ENCODE measurements around the gene CUL7.
"Not testable (repeated sequence)": the region's sequence is repeated elsewhere in the genome, so short reads cannot be mapped to it uniquely, and the experiment has no call there.

CUL7 gene

GRCh38 chr6:43041475-43041874 is 12.2 kb downstream of the CUL7 start:
- not testable (repeated sequence) for DNase-seq

DNA sequence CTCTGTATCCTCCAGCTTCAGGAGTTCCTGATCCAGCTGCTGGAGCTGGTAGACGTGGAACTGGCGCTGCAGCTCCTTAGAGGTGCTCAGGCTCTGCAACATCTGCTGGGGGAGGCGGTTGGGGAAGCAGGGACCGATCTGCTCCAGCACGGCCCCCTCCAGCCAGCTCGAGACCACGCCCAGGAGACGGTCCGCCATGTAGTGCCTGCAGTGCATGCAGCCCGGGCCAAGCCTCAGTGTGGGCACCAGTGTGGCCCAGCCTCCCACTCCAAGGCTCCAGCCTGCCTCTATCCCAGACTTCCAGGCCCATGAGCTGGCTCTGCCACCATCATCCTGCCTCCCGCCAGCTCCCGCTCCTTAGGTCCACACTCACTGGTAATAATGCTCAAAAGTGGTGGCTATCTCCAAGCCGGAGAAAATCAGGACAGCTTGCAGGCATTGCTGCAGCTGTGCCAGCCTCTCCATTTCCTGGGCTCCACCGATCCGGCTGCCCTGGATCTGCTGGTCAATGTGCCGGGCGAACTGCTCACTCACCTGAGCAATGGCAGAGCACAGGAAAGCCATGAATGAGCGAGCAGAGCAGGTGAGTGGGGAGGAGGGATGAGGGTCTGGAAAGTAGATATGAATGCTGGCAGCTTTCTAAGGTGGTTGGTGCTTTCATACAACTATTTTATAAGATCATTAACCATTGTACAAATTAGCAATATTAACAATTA is 13.0 kb downstream of the CUL7 start:
- no peak for DNase-seq

GRCh38 chr6:43038727-43039126 is 14.9 kb downstream of the CUL7 start:
- DNase-seq: no peak

- DNase-seq: no peak
These were observed 15.9 kb downstream of the CUL7 start for GRCh38 chr6:43037706-43038105.

DNA sequence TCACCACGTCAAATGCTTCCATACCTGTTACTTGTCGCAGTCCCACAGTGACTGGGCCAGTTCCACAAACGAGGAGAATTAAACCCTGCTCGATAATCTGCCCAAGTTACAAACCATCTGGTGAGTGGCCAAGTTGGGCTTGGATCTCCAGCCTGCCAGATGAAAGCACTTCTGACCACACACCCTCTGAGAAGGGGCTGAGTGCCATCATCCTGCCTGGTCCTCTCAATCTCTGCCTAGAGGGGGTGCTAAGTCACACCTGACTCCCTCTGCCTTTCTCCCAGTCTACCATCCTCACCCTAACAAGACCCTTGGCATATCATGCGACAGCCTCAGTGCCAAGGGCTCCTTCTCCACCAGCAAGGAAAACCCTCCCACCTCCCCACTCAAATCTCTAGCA is 16.5 kb downstream of the CUL7 start:
- DNase-seq: no peak

DNA sequence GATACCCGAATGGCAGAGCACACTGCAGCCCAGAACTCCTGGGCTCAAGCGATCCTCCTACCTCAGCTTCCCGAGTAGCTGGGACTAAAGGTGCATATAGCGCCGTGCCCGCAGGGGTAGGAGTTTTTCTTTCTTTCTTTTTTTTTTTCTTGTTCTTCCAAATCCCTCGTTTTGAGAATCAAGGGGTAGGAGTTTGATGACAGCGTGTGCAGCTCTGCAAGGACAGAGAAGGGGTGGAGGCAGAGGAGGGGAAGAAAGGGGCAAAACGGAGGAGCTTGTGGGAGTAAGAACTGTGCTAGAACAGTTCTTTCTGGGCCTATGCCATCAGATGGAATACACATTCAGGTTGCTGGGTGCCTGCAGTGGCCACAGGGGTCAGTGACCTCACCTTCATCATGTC is 16.9 kb downstream of the CUL7 start:
- DNase-seq: no peak

DNA sequence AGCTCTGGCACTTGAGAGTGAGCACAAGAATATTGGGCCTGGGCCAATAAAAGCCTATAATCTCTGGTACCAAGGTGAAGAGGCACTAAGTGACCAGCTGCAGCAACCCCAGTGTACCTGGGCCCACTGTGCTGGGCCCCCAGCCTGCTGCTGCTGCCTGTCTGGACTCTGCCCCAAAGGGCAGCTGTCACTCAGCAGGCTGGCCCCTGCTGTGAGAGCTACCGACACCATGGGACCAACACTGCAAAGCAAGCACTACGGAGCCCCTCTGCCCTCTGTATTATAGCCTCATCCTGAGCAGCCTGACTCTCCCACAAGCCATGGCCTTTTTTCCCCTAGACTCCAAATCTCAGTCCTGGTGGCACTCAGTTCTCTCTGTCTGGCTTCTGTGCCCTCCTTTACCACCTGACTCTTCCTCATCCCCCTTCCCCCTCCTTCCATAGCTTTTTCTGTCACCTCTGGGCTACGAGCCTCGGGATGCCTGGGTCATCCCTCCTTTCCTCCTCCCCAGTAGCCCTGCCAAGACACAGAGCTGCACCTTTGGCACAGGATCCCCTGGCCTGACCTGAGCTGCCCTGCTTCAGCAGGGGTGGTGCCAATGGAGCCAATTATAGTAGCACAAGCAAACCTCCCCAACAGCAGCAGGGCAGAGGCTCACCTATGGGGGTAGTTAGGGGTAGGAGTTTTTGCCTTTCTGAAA is 18.0 kb downstream of the CUL7 start:
- no peak for DNase-seq

DNA sequence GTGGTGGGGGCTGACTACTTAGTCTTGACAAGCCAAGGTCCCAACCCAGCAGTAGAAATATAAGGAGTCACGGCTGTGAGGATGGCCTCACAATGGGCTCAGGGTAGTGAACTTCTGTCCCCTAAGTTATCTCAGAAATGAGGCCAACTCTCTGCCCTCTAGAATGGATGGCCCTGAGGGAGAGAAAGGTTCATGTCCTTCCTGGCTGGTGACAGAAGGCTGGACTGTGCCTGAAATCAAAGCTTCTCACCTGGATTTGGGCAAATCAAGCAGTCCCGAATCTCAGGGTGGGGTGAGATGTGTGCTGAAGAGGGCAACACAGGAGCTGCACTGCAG is 19.5 kb downstream of the CUL7 start:
- no peak for DNase-seq

GRCh38 chr6:43033496-43034189 is 20.0 kb downstream of the CUL7 start:
- no peak for DNase-seq

GRCh38 chr6:43032326-43032725 is 21.3 kb downstream of the CUL7 start:
- DNase-seq: no peak

DNA sequence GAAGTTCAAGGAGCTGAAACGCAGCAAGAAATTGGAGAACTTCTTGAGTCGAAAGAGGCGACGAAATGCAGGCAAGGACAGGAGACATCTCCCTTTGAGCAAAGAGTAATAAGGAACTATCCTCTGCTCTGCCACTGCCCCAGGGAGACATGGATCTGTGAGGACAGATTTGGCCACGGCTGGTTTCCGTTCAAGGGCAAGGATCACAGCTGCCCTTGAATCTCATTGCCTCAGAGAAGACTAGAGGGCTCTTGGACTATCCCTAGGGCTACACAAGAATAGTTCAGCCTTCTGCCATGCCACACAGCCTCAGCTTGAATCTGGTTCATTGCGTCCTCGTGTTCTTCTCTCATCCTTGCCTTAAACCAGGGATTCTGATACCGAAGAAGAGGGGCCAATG is 24.5 kb downstream of the CUL7 start:
- no peak for DNase-seq

DNA sequence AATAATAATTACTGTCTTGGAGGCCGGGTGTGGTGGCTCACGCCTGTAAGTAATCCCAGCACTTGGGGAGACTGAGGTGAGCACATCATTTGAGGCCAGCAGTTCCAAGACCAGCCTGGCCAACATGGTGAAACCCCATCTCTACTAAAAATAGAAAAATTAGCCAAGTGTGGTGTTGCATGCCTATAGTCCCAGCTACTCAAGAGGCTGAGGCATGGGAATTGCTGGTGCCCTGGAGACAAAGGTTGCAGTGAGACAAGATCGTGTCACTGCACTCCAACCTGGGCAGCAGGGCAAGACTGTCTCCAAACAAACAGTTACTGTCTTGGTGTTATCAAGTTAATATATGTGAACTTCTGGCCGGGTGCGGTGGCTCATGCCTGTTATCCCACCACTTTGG is 27.3 kb downstream of the CUL7 start:
- DNase-seq: no peak

DNA sequence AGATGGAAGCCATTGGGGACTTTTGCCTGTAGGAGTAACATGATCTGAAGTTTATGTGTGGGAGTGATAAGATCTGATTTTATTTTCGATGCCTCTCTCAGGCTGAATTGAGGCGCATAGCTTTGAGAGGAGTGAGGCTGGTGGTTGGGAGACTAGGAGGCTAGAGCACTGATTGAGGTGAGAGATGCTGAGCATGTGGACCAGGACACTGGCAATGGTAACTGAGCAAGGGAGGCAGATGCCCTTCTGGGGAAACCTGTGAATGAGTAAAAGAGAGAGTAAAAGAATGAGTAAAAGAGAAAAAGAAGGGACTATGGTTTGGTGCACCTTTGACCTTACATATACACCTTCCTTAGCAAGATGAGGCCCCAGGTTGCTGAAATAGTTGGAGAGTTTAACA is 29.2 kb downstream of the CUL7 start:
- DNase-seq: no peak

DNA sequence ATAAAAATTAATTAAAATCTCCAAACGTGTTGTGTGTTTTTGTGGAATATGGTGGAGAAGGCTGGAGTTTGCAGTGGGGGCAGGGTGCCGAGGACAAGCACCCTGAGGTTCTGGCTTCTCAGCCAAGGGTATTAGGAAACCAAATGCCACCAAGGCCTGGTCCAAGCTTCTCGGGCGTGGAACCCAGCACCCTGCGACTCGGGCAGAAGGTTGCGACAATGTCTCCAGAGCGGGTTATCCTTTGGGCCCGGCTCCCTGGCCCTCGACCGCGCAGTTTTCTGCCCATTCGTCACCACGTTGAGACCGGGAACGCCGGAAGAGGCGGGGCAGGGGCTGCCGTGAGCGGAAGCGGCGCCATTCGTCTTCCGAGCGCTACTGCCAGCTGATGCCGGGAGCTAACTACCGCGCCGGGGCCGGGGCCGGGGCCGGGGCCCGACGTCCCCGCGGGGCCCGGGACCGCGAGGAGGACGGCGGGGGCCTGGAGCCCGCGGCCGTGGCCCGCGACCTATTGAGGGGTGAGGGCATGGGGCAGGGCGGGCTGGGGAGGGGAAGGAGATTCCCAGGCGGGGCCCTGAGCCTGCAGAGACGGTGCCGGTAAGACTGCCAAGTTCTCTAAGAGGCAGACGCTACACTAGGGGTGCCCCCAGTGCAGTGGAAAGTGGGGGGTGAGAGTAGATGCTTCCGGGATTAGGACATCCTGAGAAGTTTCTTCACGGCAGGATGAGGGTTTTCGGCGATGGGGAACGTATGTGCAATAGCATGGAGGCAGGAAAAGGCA is 32.2 kb downstream of the CUL7 start, which contains the start of gene RRP36:
Gene RRP36 (plus strand): TSS at position 354 of the 778 bp plus-strand sequence. CDS start 32 bp downstream, at position 386.
- DNase-seq: no peak

GRCh38 chr6:43020847-43021246 is 32.8 kb downstream of the CUL7 start:
- no peak for DNase-seq

DNA sequence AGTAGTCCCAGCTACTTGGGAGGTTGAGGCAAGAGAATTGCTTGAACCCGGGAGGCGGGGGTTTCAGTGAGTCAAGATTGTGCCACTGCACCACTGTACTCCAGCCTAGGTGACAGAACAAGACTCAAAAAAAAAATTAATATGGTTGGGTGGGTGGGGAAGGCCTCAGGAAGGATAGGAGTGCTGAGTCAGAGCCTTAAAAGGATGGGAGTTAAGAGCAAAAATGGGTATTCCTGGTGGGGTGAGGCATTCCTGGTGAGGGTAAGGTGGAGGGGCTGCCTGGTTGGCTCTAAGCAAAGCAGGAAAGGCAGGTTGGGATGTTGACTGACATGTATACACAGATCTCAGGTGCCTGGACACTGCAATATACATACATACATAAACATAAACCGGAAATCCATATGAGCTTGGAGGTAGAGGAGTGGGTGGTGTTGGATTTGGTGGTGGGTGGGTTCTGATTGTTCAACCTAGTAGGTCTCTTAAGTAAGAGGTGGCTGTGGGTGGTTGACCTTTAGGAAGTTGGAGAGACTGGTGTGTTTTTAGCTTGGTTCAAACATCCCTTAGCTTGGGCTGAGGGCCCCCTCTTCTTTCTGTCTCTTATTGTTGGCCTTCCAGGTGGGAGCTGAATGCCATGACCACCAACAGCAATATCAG is 33.5 kb downstream of the CUL7 start:
- DNase-seq: no peak

DNA sequence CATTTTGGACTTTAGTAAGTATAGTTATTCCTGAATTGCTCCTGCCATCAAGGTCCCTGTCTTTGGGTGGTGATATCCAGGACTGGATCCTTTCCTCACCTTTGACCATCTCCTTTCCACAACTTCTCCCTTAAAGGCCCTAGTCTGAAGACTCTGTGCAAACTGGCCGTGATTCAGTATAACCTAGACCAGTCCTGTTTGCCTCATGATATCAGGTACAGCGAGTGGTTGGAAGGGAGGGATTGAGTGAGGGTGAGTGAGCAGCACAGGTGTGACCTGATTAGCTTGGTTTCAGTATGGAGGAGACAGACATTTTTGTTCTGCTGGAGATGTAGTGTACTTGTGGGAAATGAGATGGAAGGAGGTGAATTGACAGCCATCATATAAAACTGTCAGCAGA is 34.5 kb downstream of the CUL7 start:
- no peak for DNase-seq

DNA sequence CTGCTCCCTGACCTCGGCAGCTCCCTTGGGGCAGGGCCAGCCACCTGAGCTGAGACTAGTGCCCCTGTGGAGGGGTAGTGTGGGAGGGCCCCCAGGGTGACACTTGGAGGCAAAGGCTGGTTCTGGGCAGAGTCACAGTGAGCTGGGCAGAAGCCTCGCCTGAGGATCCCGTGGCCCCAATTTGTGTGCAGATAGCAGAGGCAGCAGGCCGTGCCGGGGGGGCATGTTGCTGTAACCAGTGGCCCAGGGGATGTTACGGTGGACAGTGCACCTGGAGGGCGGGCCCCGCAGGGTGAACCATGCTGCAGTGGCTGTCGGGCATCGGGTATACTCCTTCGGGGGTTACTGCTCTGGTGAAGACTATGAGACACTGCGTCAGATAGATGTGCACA is 36.7 kb downstream of the CUL7 start:
- DNase-seq: no peak

- DNase-seq: no peak
These were observed 37.3 kb downstream of the CUL7 start for GRCh38 chr6:43016176-43016942.

DNA sequence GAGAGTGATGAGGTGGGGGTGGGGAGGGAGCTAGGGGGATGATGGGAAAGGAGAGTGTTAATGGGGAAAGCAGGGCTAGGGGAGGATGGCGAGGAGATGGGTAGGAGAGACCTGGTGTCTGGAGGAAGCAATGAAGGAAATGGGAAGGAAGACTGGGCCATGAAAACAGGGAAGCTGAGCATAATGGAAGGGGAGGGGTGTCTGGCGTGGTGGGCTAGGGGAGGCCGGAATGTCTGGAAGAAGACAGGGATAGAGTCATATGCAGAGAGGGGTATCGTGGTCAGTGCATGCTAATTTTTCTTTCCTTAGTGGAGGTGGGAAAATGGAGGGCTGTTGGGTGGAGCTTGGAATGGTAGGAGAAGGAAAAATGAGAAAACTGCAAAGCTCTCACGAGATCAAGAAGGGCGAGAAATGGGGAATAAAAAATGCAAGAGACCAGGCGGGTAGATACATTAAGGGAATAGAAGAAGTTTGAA is 39.2 kb downstream of the CUL7 start:
- no peak for DNase-seq

- peak; percentile 45 for DNase-seq
These were observed 39.7 kb downstream of the CUL7 start, which contains the start of the genes KLHDC3 and MEA1 for GRCh38 chr6:43013843-43014433. TSS of gene KLHDC3 (plus strand) at chr6:43014249. CDS start at chr6:43017193, 2,944 bp downstream. TSS of gene MEA1 (minus strand) at chr6:43013946. CDS start at chr6:43013813, 133 bp downstream.

Data from cortex of kidney (tissue), 1 donor.